Right lobe of liver (tissue), 4 donors: ENCODE measurements around the gene METAP1.

ENCODE experiments used
- POLR2A ChIP-seq: fragments of 450-650 bp; IDR thresholded peaks from one replicate; pipeline ENCODE4 v1.6.1; 2017; ENCODE audit warnings: antibody characterized with exemption, mild to moderate bottlenecking
- TF ChIP-seq, protein P1 (sequence below), 4 donors: fragments of 200-600 bp in 3 of 4; fragments of 450-650 bp in 1 of 4; IDR thresholded peaks; one replicate each; pipeline versions ENCODE4 v1.5.1 to v1.8.0; 2016 to 2022; ENCODE audit warnings: antibody characterized with exemption in 4 of 4, mild to moderate bottlenecking in 2 of 4
- donor health status: DM: no; HTN: no; CAD: no.
- donor health status: DM: no; HTN: no; CAD: no.
- donor health status: DM: no; HTN: yes; CAD: no.

DNA sequence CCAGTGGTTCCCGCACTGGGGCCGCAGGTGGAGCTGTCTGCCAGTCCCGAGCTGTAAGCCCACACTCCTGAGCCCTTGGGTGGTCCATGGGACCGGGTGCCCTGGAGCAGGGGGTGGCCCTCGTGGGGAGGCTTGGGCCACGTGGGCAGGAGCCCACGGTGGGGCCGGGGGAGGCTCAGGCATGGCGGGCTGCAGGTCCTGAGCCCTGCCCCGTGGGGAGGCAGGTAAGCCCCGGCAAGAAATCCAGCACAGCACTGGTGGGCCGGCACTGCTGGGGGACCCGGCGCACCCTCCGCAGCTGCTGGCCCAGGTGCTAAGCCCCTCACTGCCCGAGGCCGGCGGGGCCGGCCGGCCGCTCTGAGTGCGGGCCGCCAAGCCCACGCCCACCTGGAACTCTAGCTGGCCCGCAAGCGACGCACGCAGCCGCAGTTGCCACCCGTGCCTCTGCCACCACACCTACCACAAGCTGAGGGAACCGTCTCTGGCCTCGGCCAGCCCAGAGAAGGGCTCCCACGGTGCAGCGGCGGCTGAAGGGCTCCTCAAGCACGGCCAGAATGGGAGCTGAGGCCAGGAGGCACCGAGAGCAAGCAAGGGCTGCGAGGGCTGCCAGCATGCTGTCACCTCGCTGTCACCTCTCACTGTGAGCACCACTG is 2.0 kb upstream of the METAP1 start:
- TF ChIP-seq, protein P1, sequence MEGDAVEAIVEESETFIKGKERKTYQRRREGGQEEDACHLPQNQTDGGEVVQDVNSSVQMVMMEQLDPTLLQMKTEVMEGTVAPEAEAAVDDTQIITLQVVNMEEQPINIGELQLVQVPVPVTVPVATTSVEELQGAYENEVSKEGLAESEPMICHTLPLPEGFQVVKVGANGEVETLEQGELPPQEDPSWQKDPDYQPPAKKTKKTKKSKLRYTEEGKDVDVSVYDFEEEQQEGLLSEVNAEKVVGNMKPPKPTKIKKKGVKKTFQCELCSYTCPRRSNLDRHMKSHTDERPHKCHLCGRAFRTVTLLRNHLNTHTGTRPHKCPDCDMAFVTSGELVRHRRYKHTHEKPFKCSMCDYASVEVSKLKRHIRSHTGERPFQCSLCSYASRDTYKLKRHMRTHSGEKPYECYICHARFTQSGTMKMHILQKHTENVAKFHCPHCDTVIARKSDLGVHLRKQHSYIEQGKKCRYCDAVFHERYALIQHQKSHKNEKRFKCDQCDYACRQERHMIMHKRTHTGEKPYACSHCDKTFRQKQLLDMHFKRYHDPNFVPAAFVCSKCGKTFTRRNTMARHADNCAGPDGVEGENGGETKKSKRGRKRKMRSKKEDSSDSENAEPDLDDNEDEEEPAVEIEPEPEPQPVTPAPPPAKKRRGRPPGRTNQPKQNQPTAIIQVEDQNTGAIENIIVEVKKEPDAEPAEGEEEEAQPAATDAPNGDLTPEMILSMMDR (IDR thresholded peaks at IDR 0.05) = no peak
- no peak for TF ChIP-seq POLR2A
